Retinal pigment epithelial cell (primary cell): Measurements from ENCODE around the gene OR10A3.

Experiments used
- DNase-seq: peaks from one replicate; pipeline ENCODE4 v3.0.0-alpha.2; 2010; ENCODE audit warnings: low read depth
- H3K4me3 ChIP-seq: 2 replicates; pipeline ENCODE4 v1.5.1; 2011; ENCODE audit warnings: mild to moderate bottlenecking, low read length, control low read depth, moderate library complexity
- TF ChIP-seq, protein P1 (sequence below): conservative IDR thresholded peaks from 2 replicates; pipeline ENCODE4 v1.5.1; 2011; ENCODE audit warnings: low read depth, low read length, control low read depth, inconsistent platforms

Gene OR10A3

GRCh38 chr11:7911011-7911410 is 30.5 kb downstream of the OR10A3 start:
- H3K4me3 ChIP-seq, result no peak overlapping the region
- TF ChIP-seq, protein P1, sequence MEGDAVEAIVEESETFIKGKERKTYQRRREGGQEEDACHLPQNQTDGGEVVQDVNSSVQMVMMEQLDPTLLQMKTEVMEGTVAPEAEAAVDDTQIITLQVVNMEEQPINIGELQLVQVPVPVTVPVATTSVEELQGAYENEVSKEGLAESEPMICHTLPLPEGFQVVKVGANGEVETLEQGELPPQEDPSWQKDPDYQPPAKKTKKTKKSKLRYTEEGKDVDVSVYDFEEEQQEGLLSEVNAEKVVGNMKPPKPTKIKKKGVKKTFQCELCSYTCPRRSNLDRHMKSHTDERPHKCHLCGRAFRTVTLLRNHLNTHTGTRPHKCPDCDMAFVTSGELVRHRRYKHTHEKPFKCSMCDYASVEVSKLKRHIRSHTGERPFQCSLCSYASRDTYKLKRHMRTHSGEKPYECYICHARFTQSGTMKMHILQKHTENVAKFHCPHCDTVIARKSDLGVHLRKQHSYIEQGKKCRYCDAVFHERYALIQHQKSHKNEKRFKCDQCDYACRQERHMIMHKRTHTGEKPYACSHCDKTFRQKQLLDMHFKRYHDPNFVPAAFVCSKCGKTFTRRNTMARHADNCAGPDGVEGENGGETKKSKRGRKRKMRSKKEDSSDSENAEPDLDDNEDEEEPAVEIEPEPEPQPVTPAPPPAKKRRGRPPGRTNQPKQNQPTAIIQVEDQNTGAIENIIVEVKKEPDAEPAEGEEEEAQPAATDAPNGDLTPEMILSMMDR, result no peak
- DNase-seq, result no peak

DNA sequence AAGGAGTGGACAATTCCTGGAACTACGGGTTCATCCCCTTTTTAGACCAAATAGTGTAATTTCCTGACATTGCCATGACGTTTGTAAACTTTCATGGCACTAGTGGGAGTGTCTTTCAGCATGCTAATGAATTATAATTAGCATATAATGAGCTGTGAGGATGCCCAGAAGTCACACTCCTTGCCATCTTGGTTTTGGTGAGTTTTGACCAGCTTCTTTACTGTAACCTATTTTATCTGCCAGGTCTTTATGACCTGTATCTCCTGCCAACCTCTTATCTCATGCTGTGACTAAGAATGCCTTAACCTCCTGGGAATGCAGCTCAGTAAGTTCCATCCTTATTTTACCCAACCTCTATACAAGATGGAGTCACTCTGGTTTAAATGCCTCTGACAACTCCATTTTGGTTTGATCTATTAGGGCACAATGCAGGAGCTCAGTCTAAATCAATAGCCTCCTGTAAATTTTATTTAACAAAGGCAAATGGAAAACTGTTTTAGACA is 31.2 kb downstream of the OR10A3 start:
- TF ChIP-seq, protein P1, result no peak
- no peak overlapping the region for H3K4me3 ChIP-seq
- no peak for DNase-seq

GRCh38 chr11:7909585-7910285 is 31.8 kb downstream of the OR10A3 start:
- no peak overlapping the region for H3K4me3 ChIP-seq
- DNase-seq, result no peak
- TF ChIP-seq, protein P1, result no peak

- TF ChIP-seq, protein P1, result no peak
- H3K4me3 ChIP-seq, result no peak overlapping the region
- no peak for DNase-seq
Measured at GRCh38 chr11:7907121-7907520, 34.4 kb downstream of the OR10A3 start.

DNA sequence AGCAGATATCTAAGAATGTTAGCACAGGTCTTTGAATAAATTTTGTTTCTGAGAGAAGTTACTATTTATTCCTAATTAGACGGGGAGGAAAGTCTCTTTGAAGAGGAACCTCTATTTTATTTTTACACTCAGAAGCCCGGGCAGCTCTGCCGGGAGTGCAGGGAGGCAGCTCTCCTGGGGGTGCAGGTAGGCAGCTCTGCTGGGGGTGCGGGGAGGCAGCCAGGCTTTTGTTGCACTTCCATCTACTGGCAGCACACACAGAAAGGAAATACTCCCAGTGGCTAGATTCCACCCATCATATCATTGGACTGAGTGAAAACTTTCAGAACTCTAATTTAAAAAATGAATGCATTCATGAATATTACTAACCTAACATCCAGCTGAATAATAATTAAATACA is 35.0 kb downstream of the OR10A3 start:
- no peak for DNase-seq
- H3K4me3 ChIP-seq, result no peak overlapping the region
- TF ChIP-seq, protein P1, result no peak

GRCh38 chr11:7905961-7906429 is 35.5 kb downstream of the OR10A3 start:
- DNase-seq, result no peak
- no peak overlapping the region for H3K4me3 ChIP-seq
- TF ChIP-seq, protein P1, result no peak

DNA sequence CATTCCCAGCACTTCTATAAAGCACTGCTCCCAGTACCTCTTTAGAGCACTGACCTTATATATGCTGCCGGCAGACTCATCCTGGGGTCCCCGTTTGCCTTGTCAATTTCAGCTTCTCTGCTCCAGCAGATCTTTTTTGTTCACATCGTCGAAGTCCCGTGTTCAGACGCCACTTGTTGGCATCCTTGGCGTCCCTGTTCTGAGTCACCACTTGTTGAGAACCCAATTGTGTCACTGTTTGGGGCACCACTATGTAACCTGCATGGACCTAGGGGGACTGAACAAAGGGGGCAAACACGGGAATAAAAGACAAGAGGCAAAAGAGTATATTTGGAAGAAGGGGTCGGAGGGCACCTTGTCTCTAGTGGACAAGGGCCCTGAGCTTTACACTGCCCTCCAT is 36.0 kb downstream of the OR10A3 start:
- TF ChIP-seq, protein P1, result no peak
- no peak overlapping the region for H3K4me3 ChIP-seq
- DNase-seq, result no peak
